Measurements from ENCODE around the gene RASSF5.
"Not testable (repeated sequence)": the region's sequence is repeated elsewhere in the genome, so short reads cannot be mapped to it uniquely, and the experiment has no call there.

Gene RASSF5

GRCh38 chr1:206573319-206573718 lies 66.0 kb downstream of the RASSF5 start:
- DNase-seq (ENCODE audit: low read depth) = no peak

GRCh38 chr1:206573762-206574161 lies 66.4 kb downstream of the RASSF5 start:
- DNase-seq (ENCODE audit: low read depth) = no peak

GRCh38 chr1:206575165-206575893 lies 68.0 kb downstream of the RASSF5 start:
- no peak for DNase-seq (ENCODE audit: low read depth)

GRCh38 chr1:206575894-206576737 lies 68.8 kb downstream of the RASSF5 start:
- no peak for DNase-seq (ENCODE audit: low read depth)

GRCh38 chr1:206577626-206578025 lies 70.3 kb downstream of the RASSF5 start:
- no peak for DNase-seq (ENCODE audit: low read depth)

GRCh38 chr1:206578068-206578977 lies 71.0 kb downstream of the RASSF5 start:
- no peak for DNase-seq (ENCODE audit: low read depth)

GRCh38 chr1:206578978-206579374 lies 71.6 kb downstream of the RASSF5 start:
- no peak for DNase-seq (ENCODE audit: low read depth)

- peak; percentile 75 for DNase-seq (ENCODE audit: low read depth)
These were observed 72.6 kb downstream of the RASSF5 start for GRCh38 chr1:206579747-206580437.

- no peak for DNase-seq (ENCODE audit: low read depth)
These were observed 73.2 kb downstream of the RASSF5 start for GRCh38 chr1:206580438-206581113.

- DNase-seq (ENCODE audit: low read depth) = not testable (repeated sequence)
These were observed 73.8 kb downstream of the RASSF5 start for GRCh38 chr1:206581114-206581497.

- DNase-seq (ENCODE audit: low read depth) = no peak
These were observed 74.2 kb downstream of the RASSF5 start for GRCh38 chr1:206581571-206581981.

GRCh38 chr1:206582537-206582936 lies 75.2 kb downstream of the RASSF5 start:
- DNase-seq (ENCODE audit: low read depth) = no peak

- no peak for DNase-seq (ENCODE audit: low read depth)
These were observed 75.8 kb downstream of the RASSF5 start for GRCh38 chr1:206582971-206583706.

GRCh38 chr1:206583707-206584648 lies 76.6 kb downstream of the RASSF5 start:
- DNase-seq (ENCODE audit: low read depth) = peak; percentile 80

GRCh38 chr1:206584683-206585082 lies 77.4 kb downstream of the RASSF5 start:
- DNase-seq (ENCODE audit: low read depth) = no peak

GRCh38 chr1:206586501-206587445 lies 79.4 kb downstream of the RASSF5 start:
- no peak for DNase-seq (ENCODE audit: low read depth)

- no peak for DNase-seq (ENCODE audit: low read depth)
These were observed 80.6 kb downstream of the RASSF5 start for GRCh38 chr1:206587904-206588303.

- DNase-seq (ENCODE audit: low read depth) = no peak
These were observed 81.2 kb downstream of the RASSF5 start for GRCh38 chr1:206588492-206588891.
